HG03039 (cell line): ENCODE data around the gene SAMD8.
"Not testable (repeated sequence)": the region's sequence is repeated elsewhere in the genome, so short reads cannot be mapped to it uniquely, and the experiment has no call there.

Experiments
- ATAC-seq: cut with Tn5 transposase; IDR thresholded peaks from one replicate; pipeline ENCODE4 v1.9.1; 2021; ENCODE audit warnings: mild to moderate bottlenecking, moderate library complexity; ENCODE audit not compliant: unreplicated experiment

SAMD8 gene

GRCh38 chr10:75106891-75107290 lies 4.6 kb upstream of the SAMD8 start:
- not testable (repeated sequence) for ATAC-seq

GRCh38 chr10:75107756-75108683 lies 3.4 kb upstream of the SAMD8 start:
- ATAC-seq: no peak

- no peak for ATAC-seq
Observed at GRCh38 chr10:75108684-75109458, 2.6 kb upstream of the SAMD8 start.

GRCh38 chr10:75109459-75109778 lies 2.0 kb upstream of the SAMD8 start:
- no peak for ATAC-seq

GRCh38 chr10:75110006-75110632 lies 1.3 kb upstream of the SAMD8 start:
- no peak for ATAC-seq

GRCh38 chr10:75111907-75112679 lies 637 bp downstream of the SAMD8 start:
- peak; percentile 11 for ATAC-seq

GRCh38 chr10:75115137-75115536 lies 3.7 kb downstream of the SAMD8 start:
- no peak for ATAC-seq

- ATAC-seq: not testable (repeated sequence)
Observed at GRCh38 chr10:75116941-75117775, 5.7 kb downstream of the SAMD8 start.

GRCh38 chr10:75117995-75118394 lies 6.5 kb downstream of the SAMD8 start:
- no peak for ATAC-seq

GRCh38 chr10:75119444-75120066 lies 8.1 kb downstream of the SAMD8 start:
- not testable (repeated sequence) for ATAC-seq

- no peak for ATAC-seq
Observed at GRCh38 chr10:75121322-75121721, 9.9 kb downstream of the SAMD8 start.

- ATAC-seq: no peak
Observed at GRCh38 chr10:75122505-75122904, 11.0 kb downstream of the SAMD8 start.

- ATAC-seq: no peak
Observed at GRCh38 chr10:75123088-75123682, 11.7 kb downstream of the SAMD8 start.

- no peak for ATAC-seq
Observed at GRCh38 chr10:75126277-75126676, 14.8 kb downstream of the SAMD8 start.

- no peak for ATAC-seq
Observed at GRCh38 chr10:75127471-75127870, 16.0 kb downstream of the SAMD8 start.

- not testable (repeated sequence) for ATAC-seq
Observed at GRCh38 chr10:75128985-75129384, 17.5 kb downstream of the SAMD8 start.

- ATAC-seq: no peak
Observed at GRCh38 chr10:75129537-75129936, 18.1 kb downstream of the SAMD8 start.

GRCh38 chr10:75133701-75134100 lies 22.2 kb downstream of the SAMD8 start:
- not testable (repeated sequence) for ATAC-seq

GRCh38 chr10:75136346-75136745 lies 24.9 kb downstream of the SAMD8 start:
- no peak for ATAC-seq
